Tibial artery (tissue), 4 donors: Measurements from ENCODE around the gene ICA1.

Experiments
- DNase-seq, 2 donors: peaks; one replicate each; pipeline ENCODE4 v3.0.0-alpha.2; 2019
- H3K27ac ChIP-seq, 2 donors: fragments of 200-600 bp; sonication (generic) in 1 of 2; 1 replicate in 1 of 2; 2 replicates in 1 of 2; pipeline ENCODE4 v1.5.1; 2018 to 2019; ENCODE audit warnings: mild to moderate bottlenecking in 1 of 2
- H3K27me3 ChIP-seq, 2 donors: fragments of 200-600 bp; sonication (generic) in 1 of 2; one replicate each; pipeline versions ENCODE4 v1.5.1 to v1.6.0; 2016 to 2019
- H3K36me3 ChIP-seq, 3 donors: fragments of 200-600 bp; sonication (generic) in 2 of 3; one replicate each; pipeline ENCODE4 v1.5.1; 2016 to 2019; ENCODE audit warnings: mild to moderate bottlenecking in 2 of 3
- H3K4me1 ChIP-seq, 4 donors: fragments of 200-600 bp; sonication (generic) in 2 of 4; 1 replicate in 3 of 4; 2 replicates in 1 of 4; pipeline ENCODE4 v1.5.1; 2016 to 2019
- H3K4me3 ChIP-seq, 2 donors: fragments of 200-600 bp; sonication (generic) in 1 of 2; 1 replicate in 1 of 2; 2 replicates in 1 of 2; pipeline ENCODE4 v1.5.1; 2018 to 2019; ENCODE audit warnings: mild to moderate bottlenecking in 2 of 2
- H3K9me3 ChIP-seq, 3 donors: fragments of 200-600 bp; sonication (generic) in 1 of 3; one replicate each; pipeline ENCODE4 v1.5.1; 2016 to 2019
- CTCF ChIP-seq, 2 experiments: fragments of 200-600 bp in 1 of 2; fragments of 450-650 bp in 1 of 2; IDR thresholded peaks; one replicate each; pipeline ENCODE4 v1.5.1; 2017 to 2019; ENCODE audit warnings: antibody characterized with exemption in 2 of 2, mild to moderate bottlenecking in 1 of 2, moderate library complexity in 1 of 2
- intact Hi-C: fragments of 100-400 bp; cut with DNase I; formaldehyde crosslinking; loops from one replicate; pipeline ENCODE4 v1.15.0; 2023; ENCODE audit warnings: low total_unique reads

The ICA1 gene

GRCh38 chr7:8212638-8213037, 49.3 kb downstream of the ICA1 start:
- Histone ChIP-seq H3K27ac (no peak overlapping the region), H3K4me3 (no peak overlapping the region)
- DNase-seq: no peak

GRCh38 chr7:8211725-8212096, 50.3 kb downstream of the ICA1 start:
- intact Hi-C loops: loop anchor here (10.0 kb wide), 2 partner anchors 447 to 527 kb away; no protein-coding TSS in a partner anchor
- Histone ChIP-seq H3K27ac (no peak overlapping the region), H3K36me3 (no peaks in the 10 kb centered on the region)

More at GRCh38 chr7:8212638-8213037, 49.3 kb downstream of the ICA1 start:
- Histone ChIP-seq H3K4me1 (peaks cover 0 to 3% (median 0%) of the 10 kb centered on the region in 4 donors), H3K9me3 (no peaks in the 10 kb centered on the region), H3K36me3 (no peaks in the 10 kb centered on the region), H3K27me3 (no peaks in the 10 kb centered on the region)
- intact Hi-C loops: loop anchor here (10.0 kb wide), 2 partner anchors 448 to 528 kb away; no protein-coding TSS in a partner anchor
- TF ChIP-seq CTCF (IDR thresholded peaks at IDR 0.05): no peak

GRCh38 chr7:8210845-8211724, 50.9 kb downstream of the ICA1 start:
- Histone ChIP-seq H3K27ac (no peak overlapping the region), H3K4me3 (no peak overlapping the region), H3K4me1 (peaks cover 0 to 8% (median 3%) of the 10 kb centered on the region in 4 donors), H3K27me3 (no peaks in the 10 kb centered on the region), H3K36me3 (no peaks in the 10 kb centered on the region), H3K9me3 (no peaks in the 10 kb centered on the region)
- intact Hi-C loops: loop anchor here (10.0 kb wide), 2 partner anchors 446 to 526 kb away; no protein-coding TSS in a partner anchor
- no peak for TF ChIP-seq CTCF (IDR thresholded peaks at IDR 0.05)
- no peak for DNase-seq

More at GRCh38 chr7:8211725-8212096, 50.3 kb downstream of the ICA1 start:
- no peaks in the 10 kb centered on the region for H3K27me3 ChIP-seq
- TF ChIP-seq CTCF (IDR thresholded peaks at IDR 0.05): no peak
- no peak for DNase-seq
- no peaks in the 10 kb centered on the region for H3K9me3 ChIP-seq
- H3K4me3 ChIP-seq: no peak overlapping the region
- peaks cover 0 to 1% (median 0%) of the 10 kb centered on the region in 4 donors for H3K4me1 ChIP-seq

- Histone ChIP-seq H3K27ac (no peak overlapping the region), H3K27me3 (no peaks in the 10 kb centered on the region), H3K4me3 (no peak overlapping the region), H3K9me3 (no peaks in the 10 kb centered on the region), H3K36me3 (no peaks in the 10 kb centered on the region), H3K4me1 (peaks cover 0 to 21% (median 8%) of the 10 kb centered on the region in 4 donors)
- intact Hi-C loops: loop anchor here (10.0 kb wide), 1 partner anchor 145 kb away; no protein-coding TSS in a partner anchor
- DNase-seq: no peak
- TF ChIP-seq CTCF (IDR thresholded peaks at IDR 0.05): no peak
Measured at GRCh38 chr7:8209353-8209752, 52.6 kb downstream of the ICA1 start.

- no peak for TF ChIP-seq CTCF (IDR thresholded peaks at IDR 0.05)
- Histone ChIP-seq H3K27ac (no peak overlapping the region), H3K36me3 (no peaks in the 10 kb centered on the region), H3K4me3 (no peak overlapping the region), H3K27me3 (no peaks in the 10 kb centered on the region), H3K9me3 (no peaks in the 10 kb centered on the region), H3K4me1 (peaks cover 0 to 21% (median 8%) of the 10 kb centered on the region in 4 donors)
- DNase-seq: no peak
- intact Hi-C loops: loop anchor here (10.0 kb wide), 1 partner anchor 144 kb away; no protein-coding TSS in a partner anchor
Measured at GRCh38 chr7:8208816-8209215, 53.2 kb downstream of the ICA1 start.
